Caco-2 (cell line): Measurements from ENCODE around the gene NAA60. TPM values are rescaled to one million over a fixed set of nuclear protein-coding genes. Genes with fewer than 3 reads are reported as not detected.
"Not testable (repeated sequence)": the region's sequence is repeated elsewhere in the genome, so short reads cannot be mapped to it uniquely, and the experiment has no call there.

Experiments used
- BruUV-seq: library from RNA; stranded (reverse); fragments of 400-500 nt; replicated peaks from 2 replicates; lab custom pipeline; 2021; lab: Mats Ljungman, UMichigan
- CTCF ChIA-PET: fragments of 300-600 bp; sonication (Branson Sonifier 250); formaldehyde crosslinking; loops from one replicate; lab custom pipeline; 2022; ENCODE audit warnings: antibody characterized with exemption; lab: Charles Lee
- POLR2A ChIA-PET: fragments of 300-600 bp; sonication (Branson Sonifier 250); formaldehyde crosslinking; loops from one replicate; lab custom pipeline; 2022; ENCODE audit warnings: antibody characterized with exemption; lab: Charles Lee
- DNase-seq, 2 experiments: peaks; one replicate each; pipeline versions ENCODE4 v3.0.0 to v3.0.0-alpha.2; 2020 to 2022
- H3K27me3 ChIP-seq: replicated peaks from 2 replicates; pipeline ENCODE4 v1.6.0; 2011; ENCODE audit warnings: low read length; ENCODE audit not compliant: control insufficient read depth, insufficient read depth
- H3K36me3 ChIP-seq: 2 replicates; pipeline ENCODE4 v1.5.1; 2011; ENCODE audit warnings: low read length; ENCODE audit not compliant: control insufficient read depth, insufficient read depth
- H3K4me1 ChIP-seq: fragments of 250-450 bp; sonication (Bioruptor Pico); 2 replicates; pipeline ENCODE4 v1.5.1; 2020; ENCODE audit warnings: mild to moderate bottlenecking
- H3K4me3 ChIP-seq: 2 replicates; pipeline ENCODE4 v1.5.1; 2011; ENCODE audit warnings: low read depth, mild to moderate bottlenecking, control low read depth, low read length
- H3K9me3 ChIP-seq: fragments of 250-450 bp; sonication (Bioruptor Pico); 2 replicates; pipeline ENCODE4 v1.5.1; 2020; ENCODE audit warnings: mild to moderate bottlenecking, moderate library complexity
- H3K27ac Mint-ChIP-seq: one replicate; pipeline ENCODE4 v1.8.0; 2022; ENCODE audit warnings: mixed read lengths; ENCODE audit not compliant: unreplicated experiment
- H3K27me3 Mint-ChIP-seq: one replicate; pipeline ENCODE4 v1.8.0; 2022; ENCODE audit warnings: mixed read lengths; ENCODE audit not compliant: insufficient read depth, unreplicated experiment
- H3K36me3 Mint-ChIP-seq: one replicate; pipeline ENCODE4 v1.8.0; 2022; ENCODE audit warnings: mild to moderate bottlenecking, mixed read lengths; ENCODE audit not compliant: insufficient read depth, unreplicated experiment
- H3K4me1 Mint-ChIP-seq: one replicate; pipeline ENCODE4 v1.8.0; 2022; ENCODE audit warnings: low read depth, mixed read lengths; ENCODE audit not compliant: unreplicated experiment
- H3K4me3 Mint-ChIP-seq: one replicate; pipeline ENCODE4 v1.8.0; 2022; ENCODE audit warnings: mild to moderate bottlenecking, moderate library complexity, mixed read lengths; ENCODE audit not compliant: unreplicated experiment
- H3K9me3 Mint-ChIP-seq: one replicate; pipeline ENCODE4 v1.8.0; 2022; ENCODE audit warnings: mixed read lengths; ENCODE audit not compliant: unreplicated experiment
- intact Hi-C: fragments of 100-400 bp; cut with micrococcal nuclease; formaldehyde crosslinking; loops from one replicate; pipeline ENCODE4 v1.10.0; 2022; ENCODE audit not compliant: unreplicated experiment
- total RNA-seq: library from RNA; stranded (reverse); gene quantifications from 2 replicates; pipeline ENCODE4 v1.2.3, GENCODE V29; 2022
- TF ChIP-seq, protein P1 (sequence below), 2 experiments: fragments of 200-600 bp in 1 of 2; IDR thresholded peaks; 1 replicate in 1 of 2; 2 replicates in 1 of 2; pipeline versions ENCODE4 v1.5.1 to v1.8.0; 2011 to 2022; ENCODE audit warnings: antibody characterized with exemption in 1 of 2, control low read depth in 1 of 2, inconsistent platforms in 1 of 2, low read depth in 1 of 2, low read length in 1 of 2, mild to moderate bottlenecking in 1 of 2, moderate library complexity in 1 of 2; ENCODE audit not compliant: insufficient read depth in 1 of 2, severe bottlenecking in 1 of 2, unreplicated experiment in 1 of 2

Gene NAA60
- total RNA-seq, 1 experiment from 2014 or later: 92.8 TPM

DNA sequence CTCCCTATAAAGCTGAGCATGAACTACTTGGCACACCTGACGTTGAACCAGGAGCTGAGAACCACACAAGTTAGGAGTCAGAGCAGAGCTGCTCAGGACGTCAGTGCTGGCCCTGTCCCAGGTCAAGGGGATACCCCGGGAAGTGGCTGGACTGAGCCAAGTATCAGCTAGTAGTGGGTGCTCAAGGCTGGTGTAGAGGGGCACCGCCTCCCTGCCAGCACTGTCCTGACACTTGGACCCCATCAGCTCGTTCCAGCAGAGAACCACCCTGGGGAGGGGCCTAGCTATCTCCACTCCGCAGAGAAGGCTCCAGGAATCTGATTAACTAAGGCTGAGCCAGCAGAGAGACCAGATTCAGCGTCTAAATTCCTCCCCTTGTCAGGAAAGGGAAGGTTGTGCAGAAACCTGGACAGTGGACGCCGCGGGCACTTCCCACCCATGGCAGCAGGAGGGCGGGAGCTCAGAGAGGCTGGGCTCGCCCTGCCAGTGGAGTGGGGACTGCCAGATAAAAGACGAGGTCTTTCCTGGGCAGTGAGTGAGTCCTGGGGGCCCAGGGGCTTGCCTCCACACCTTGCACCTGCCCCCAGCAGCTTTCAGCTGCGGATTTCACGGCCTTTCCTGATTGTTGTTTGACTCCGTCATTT, 30.8 kb downstream of the NAA60 start:
- Mint-ChIP-seq H3K27ac (no peak overlapping the region), H3K4me3 (no peak overlapping the region), H3K9me3 (no peaks in the 10 kb centered on the region), H3K4me1 (peaks cover 5% of the 10 kb centered on the region), H3K27me3 (no peaks in the 10 kb centered on the region), H3K36me3 (peaks cover 64% of the 10 kb centered on the region)
- BruUV-seq: no TSS peak
- H3K4me1 ChIP-seq: no peaks in the 10 kb centered on the region
- ChIA-PET CTCF (interaction anchor here (1.4 kb wide), 1 partner anchor 11 kb away, joined by 3 read pairs; no protein-coding TSS in a partner anchor), POLR2A (no interaction called here)
- H3K36me3 ChIP-seq: peaks cover 1% of the 10 kb centered on the region; the same call in 1 of the 2 replicates
- TF ChIP-seq, protein P1, sequence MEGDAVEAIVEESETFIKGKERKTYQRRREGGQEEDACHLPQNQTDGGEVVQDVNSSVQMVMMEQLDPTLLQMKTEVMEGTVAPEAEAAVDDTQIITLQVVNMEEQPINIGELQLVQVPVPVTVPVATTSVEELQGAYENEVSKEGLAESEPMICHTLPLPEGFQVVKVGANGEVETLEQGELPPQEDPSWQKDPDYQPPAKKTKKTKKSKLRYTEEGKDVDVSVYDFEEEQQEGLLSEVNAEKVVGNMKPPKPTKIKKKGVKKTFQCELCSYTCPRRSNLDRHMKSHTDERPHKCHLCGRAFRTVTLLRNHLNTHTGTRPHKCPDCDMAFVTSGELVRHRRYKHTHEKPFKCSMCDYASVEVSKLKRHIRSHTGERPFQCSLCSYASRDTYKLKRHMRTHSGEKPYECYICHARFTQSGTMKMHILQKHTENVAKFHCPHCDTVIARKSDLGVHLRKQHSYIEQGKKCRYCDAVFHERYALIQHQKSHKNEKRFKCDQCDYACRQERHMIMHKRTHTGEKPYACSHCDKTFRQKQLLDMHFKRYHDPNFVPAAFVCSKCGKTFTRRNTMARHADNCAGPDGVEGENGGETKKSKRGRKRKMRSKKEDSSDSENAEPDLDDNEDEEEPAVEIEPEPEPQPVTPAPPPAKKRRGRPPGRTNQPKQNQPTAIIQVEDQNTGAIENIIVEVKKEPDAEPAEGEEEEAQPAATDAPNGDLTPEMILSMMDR (IDR thresholded peaks at IDR 0.05; ENCODE audit: insufficient read depth in 1 of 2, low read depth in 1 of 2, low read length in 1 of 2, severe bottlenecking in 1 of 2, unreplicated experiment in 1 of 2): no peak
- no peaks in the 10 kb centered on the region for H3K9me3 ChIP-seq
- no peak for DNase-seq
- H3K4me3 ChIP-seq: no peak overlapping the region
- H3K27me3 ChIP-seq: no peaks in the 10 kb centered on the region
- intact Hi-C loops: no loop called here

DNA sequence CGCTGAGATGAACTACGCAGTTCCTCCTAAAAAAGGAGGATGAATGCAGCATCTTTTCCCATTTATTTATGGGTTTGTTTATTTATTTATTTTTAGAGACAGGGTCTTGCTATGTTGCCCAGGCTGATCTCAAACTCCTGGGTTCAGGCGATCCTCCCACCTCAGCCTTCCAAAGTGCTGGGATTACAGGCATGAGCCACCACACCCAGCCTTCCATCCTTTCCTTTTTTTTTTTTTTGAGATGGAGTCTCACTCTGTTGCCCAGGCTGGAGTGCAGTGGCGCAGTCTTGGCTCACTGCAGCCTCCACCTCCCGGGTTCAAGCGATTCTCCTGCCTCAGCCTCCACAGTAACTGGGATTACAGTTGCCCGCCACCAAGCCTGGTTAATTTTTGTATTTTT, 31.4 kb downstream of the NAA60 start:
- H3K36me3 Mint-ChIP-seq: peaks cover 70% of the 10 kb centered on the region
- DNase-seq, H3K36me3 ChIP-seq, H3K4me1 Mint-ChIP-seq, intact Hi-C loops, H3K27me3 Mint-ChIP-seq, H3K27me3 ChIP-seq, H3K9me3 Mint-ChIP-seq, POLR2A ChIA-PET, H3K4me1 ChIP-seq, BruUV-seq, H3K4me3 ChIP-seq, H3K9me3 ChIP-seq, H3K4me3 Mint-ChIP-seq: not testable (repeated sequence)
- CTCF ChIA-PET: interaction anchor here (1.4 kb wide), 1 partner anchor 11 kb away, joined by 3 read pairs; no protein-coding TSS in a partner anchor
- H3K27ac Mint-ChIP-seq: peak overlapping the region; percentile 65

DNA sequence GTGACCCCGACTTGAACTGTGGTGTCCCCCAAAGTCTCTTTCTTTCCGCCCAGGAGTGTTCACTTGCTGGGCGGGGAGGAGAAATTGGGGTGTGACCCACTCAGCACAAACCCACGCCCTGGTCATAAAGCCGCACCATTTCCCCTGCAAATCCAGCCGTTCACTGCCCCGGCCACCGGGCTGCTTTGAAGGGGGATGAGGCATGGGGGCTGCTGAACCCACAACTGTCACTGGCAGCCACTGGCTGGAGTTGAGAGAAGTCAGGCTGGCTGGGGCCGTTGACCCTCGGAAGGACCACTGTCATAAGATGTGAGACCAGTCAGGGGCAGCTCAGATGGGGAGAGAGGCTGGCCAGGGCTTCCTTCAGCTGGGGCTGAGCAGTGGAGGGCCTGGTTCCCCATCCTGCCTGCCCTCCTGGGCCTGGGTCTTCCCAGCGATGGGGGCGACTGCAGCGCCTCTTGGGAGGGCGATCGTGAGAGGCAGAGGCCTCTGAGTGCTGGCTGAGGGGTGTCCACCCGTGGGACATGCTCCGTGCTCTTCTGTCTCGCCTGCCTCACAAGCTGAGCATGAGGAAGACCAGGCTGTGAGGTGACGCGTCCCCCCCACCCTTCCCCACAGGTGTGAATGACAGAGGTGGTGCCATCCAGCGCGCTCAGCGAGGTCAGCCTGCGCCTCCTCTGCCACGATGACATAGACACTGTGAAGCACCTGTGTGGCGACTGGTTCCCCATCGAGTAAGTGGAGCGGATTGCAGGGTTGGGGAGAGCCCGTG, 32.3 kb downstream of the NAA60 start:
- TF ChIP-seq, protein P1 (IDR thresholded peaks at IDR 0.05; ENCODE audit: insufficient read depth in 1 of 2, low read depth in 1 of 2, low read length in 1 of 2, severe bottlenecking in 1 of 2, unreplicated experiment in 1 of 2): no peak
- H3K27ac Mint-ChIP-seq: peak overlapping the region; percentile 65
- Histone ChIP-seq H3K4me1 (no peaks in the 10 kb centered on the region), H3K36me3 (no peaks in the 10 kb centered on the region), H3K27me3 (no peaks in the 10 kb centered on the region), H3K9me3 (no peaks in the 10 kb centered on the region), H3K4me3 (no peak overlapping the region)
- no peaks in the 10 kb centered on the region for H3K27me3 Mint-ChIP-seq
- no TSS peak for BruUV-seq
- peaks cover 71% of the 10 kb centered on the region for H3K36me3 Mint-ChIP-seq
- H3K4me1 Mint-ChIP-seq: peaks cover 5% of the 10 kb centered on the region
- DNase-seq: no peak
- CTCF ChIA-PET: interaction anchor here (0.5 kb wide), 1 partner anchor 13 kb away, joined by 3 read pairs; no protein-coding TSS in a partner anchor
- H3K4me3 Mint-ChIP-seq: no peak overlapping the region
- intact Hi-C loops: no loop called here
- no peaks in the 10 kb centered on the region for H3K9me3 Mint-ChIP-seq
- POLR2A ChIA-PET: no interaction called here
